ENCODE measurements around the gene STRIP2.
"Not testable (repeated sequence)": the region's sequence is repeated elsewhere in the genome, so short reads cannot be mapped to it uniquely, and the experiment has no call there.

The STRIP2 gene

GRCh38 chr7:129433847-129434674 is at the start of gene STRIP2:
STRIP2 (plus strand) TSS chr7:129434432; CDS start chr7:129434473, 41 bp downstream.
- DNase-seq (ENCODE audit: low read depth), result peak; percentile 58

GRCh38 chr7:129385116-129385515 is 49.1 kb upstream of the STRIP2 start:
- no peak for DNase-seq (ENCODE audit: low read depth)

- no peak for DNase-seq (ENCODE audit: low read depth)
Observed at GRCh38 chr7:129385598-129385997, 48.6 kb upstream of the STRIP2 start.

DNA sequence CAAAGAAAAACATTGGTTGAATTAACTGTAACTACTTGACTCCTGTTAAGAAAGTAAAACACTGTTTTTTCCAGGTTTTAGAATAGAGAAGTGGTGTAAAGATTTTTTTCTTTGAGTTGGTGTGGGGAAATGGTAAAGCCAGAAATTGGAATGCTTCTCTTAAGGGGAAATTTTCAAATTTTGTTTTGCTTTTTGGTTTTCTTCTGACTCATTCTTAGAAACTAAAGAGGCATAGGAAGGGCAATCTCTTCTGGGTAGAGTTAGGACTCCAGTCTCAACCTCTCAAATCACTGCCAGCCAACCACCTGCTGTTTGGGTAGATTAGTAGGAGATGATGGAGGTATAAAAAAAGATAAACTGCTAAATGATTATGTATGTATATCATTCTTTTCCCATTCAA is 47.7 kb upstream of the STRIP2 start:
- no peak for DNase-seq (ENCODE audit: low read depth)

DNA sequence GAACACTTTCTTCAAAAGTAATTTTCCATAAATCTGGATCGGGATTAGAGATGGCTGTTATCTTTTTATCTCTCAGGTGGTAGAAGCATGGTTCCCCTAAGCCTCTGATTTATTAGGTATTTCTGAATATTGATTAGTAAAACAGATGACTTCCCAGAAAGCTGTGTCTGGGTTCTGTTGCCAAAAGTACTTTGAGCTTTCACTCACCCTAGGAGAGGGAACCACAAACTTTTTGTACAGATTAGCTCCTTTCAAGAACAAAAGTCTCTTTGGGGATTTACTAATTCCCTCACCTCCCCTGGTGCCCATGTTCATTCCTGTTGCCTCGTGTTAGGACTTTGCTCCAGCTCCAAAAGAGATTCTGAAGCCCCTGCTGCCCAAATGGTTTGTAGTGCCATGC is 46.7 kb upstream of the STRIP2 start:
- DNase-seq (ENCODE audit: low read depth), result no peak

- no peak for DNase-seq (ENCODE audit: low read depth)
Observed at GRCh38 chr7:129388333-129389098, 45.7 kb upstream of the STRIP2 start.

DNA sequence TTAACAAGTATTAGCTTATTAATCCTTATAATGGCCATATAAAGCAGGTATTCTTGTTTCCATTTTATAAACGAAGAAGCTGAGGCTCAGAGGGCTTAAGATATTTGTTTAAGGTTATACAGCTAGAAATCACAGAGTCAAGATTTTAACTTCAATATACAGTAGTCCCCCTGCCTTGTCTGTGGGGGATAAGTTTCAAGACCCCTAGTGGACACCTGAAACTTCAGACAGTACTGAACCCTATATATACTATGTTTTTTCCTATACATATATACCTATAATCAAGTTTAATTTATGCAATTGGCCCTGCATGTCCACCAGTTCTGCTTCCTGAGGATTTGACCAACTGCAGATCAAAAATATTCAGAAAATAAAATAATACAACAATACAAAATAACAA is 44.4 kb upstream of the STRIP2 start:
- no peak for DNase-seq (ENCODE audit: low read depth)

GRCh38 chr7:129390314-129390713 is 43.9 kb upstream of the STRIP2 start:
- no peak for DNase-seq (ENCODE audit: low read depth)

DNA sequence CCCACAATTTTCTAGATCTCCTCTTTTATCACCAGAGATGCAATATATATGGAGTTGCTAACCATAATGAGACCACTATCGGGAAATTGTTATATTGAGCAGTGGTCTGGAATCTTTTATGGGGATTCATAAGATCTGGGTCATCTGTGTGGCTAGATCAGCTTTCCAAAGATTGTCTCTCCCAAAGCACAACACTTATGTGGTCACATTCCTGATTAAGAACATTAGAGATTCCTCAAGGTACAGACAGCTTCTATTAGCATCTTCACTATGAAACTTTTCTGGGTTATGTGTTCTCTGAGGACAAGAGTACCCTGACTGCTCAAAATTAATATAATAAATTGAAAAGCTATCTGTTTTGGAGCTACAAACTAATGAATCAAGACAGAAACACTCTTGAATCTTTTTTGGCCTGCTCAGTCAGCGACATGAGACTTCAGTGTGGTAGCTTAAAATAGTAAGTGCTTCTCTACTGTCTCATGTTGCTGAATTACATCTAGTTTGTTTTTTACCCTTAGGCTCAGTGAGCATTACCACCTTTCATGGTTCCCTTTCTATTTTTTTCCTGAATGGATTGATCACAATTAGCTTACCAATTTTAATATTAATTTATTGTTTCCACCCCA is 42.6 kb upstream of the STRIP2 start:
- DNase-seq (ENCODE audit: low read depth), result no peak

- no peak for DNase-seq (ENCODE audit: low read depth)
Observed at GRCh38 chr7:129393255-129393654, 41.0 kb upstream of the STRIP2 start.

DNA sequence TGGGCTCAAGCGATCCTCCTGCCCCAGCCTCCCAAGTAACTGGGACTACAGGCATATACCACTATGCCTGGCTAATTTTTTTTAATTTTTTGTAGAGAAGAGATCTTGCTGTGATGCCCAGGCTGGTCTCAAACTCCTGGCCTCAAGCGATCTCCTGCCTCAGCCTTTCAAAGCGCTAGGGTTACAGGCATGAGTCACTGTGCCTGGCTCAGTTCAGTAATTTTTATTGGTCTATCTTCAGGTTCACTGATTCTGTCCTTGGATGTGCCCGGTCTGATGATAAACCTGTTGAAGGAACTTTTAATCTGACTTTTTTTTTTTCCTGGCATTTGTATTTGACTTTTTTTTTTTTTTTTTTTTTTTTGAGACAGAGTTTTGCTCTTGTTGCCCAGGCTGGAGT is 40.1 kb upstream of the STRIP2 start:
- no peak for DNase-seq (ENCODE audit: low read depth)

DNA sequence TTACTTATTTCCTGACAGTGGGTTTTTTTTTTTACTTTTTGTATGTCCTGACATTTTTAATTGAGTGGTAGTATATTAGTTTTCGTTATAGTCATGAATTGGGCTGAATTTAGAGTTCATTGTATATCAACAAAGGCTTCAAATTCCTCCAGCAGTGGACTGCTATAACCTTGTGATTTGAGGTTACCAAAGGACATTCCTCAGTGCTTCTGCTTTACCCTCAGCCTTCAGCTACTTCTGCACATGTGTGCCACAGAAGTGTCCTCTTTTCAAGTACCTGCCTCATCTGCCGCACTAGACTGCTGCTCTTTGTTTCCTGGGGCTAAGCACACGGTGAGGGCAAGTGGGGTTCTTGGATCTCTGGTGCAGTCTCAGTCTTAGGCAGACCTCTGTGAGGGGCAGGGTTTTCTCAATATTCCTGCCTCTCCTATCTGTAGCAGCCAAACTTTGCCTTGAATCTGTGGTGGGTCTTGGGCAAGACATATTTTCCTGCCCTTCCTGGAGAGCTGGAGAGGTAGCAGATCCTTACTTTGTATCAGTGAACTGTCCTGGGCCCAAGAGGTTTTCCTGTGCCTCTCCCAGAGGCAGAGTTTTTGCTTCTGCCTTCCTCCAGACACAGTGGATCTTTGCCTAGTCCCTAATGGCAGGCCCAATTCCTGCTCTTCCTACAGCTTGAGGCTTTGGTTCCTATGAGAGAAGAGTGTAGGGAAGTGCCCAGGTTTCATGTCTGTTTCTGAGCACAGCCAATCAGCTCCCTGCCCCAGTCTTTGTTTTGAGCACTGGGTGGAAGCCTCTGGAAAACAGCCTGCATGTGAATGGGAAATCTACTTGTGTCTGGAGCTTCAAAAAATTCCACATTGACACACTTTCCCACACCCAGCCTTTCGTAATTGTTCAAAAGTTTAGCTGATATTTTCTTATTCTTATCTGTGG is 39.0 kb upstream of the STRIP2 start:
- DNase-seq (ENCODE audit: low read depth), result no peak

GRCh38 chr7:129401228-129401966 is 32.8 kb upstream of the STRIP2 start:
- no peak for DNase-seq (ENCODE audit: low read depth)

GRCh38 chr7:129401967-129402860 is 32.0 kb upstream of the STRIP2 start:
- no peak for DNase-seq (ENCODE audit: low read depth)

GRCh38 chr7:129405527-129405926 is 28.7 kb upstream of the STRIP2 start:
- DNase-seq (ENCODE audit: low read depth), result no peak

DNA sequence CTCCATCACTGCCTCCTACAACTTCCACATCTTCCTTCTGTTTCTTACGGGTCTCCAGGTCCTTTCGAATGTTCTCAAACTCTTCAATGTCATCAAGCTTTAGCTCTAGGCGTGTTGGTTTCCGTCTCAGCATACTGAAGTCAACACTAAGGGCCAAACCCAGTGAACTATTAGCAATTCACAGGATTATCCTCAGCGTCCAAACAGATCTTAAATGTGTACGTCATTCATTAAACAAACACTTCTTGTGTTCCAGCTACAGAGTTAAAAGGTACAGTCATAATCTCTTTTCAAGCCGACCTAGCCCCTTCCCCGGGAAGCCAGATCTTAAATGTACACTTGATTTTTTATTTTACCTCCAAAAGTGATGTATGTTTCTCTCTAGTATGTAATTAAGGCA is 24.0 kb upstream of the STRIP2 start:
- not testable (repeated sequence) for DNase-seq (ENCODE audit: low read depth)

- no peak for DNase-seq (ENCODE audit: low read depth)
Observed at GRCh38 chr7:129412501-129412900, 21.7 kb upstream of the STRIP2 start.

DNA sequence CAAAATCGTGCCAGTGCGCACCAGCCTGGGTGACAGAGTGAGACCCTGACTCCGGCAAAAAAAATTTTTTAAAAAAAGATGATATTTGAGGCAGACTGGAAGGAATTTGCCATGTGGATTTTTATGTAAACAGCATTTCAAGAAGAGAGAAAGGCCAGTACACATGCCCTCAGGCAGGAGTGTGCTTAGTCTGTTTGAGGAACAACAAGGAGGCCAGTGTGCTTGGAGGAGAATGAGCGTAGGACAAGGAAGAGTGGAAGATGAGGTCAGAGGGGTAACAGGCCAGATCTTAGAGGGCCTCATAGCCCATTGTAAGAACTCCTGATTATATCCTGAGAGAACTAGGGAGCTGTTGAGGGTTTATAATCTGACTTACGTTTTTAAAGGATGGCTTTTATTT is 17.2 kb upstream of the STRIP2 start:
- DNase-seq (ENCODE audit: low read depth), result no peak

DNA sequence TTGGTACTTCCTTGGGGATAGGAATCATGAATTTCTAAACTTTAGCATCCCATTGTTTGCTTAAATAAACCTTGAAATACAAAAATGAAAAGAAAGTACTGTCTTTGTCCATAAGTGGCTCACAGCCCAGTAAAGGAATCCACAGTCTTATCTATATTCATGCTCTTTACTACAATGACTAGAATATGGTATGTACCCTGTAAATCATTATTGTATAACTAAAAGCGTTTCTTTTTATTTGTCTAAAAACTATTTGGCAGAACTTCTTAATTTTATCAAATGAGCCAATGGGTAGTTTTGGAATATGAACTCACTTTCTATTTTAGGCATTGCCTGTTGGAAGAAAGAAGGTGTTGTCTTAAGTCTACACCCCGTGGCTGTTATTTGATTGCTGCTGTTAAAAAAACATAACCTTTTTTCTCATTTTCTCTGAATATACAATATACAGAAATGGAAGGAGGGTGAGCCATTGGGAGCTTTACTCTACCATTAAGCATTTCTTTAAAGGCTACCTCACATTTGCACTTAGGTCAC is 12.4 kb upstream of the STRIP2 start:
- no peak for DNase-seq (ENCODE audit: low read depth)

DNA sequence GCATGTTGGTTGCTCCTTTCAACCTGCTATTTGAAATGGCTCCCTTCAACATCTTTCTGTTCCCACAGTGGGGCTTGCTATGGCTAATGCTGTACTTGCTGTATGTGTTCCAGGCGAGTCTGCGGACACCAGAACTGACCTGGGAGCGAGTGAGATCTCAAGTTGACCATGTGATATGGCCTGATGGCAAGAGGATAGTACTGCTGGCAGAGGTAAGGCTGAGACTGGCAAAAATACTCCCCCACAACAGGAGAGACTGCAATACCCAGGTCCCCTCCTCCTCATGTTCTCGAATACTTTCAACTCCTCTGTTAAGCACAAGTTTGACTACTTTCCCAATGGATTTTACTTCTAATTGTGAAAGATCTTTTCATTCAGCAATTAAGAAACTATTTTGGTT is 11.5 kb upstream of the STRIP2 start:
- DNase-seq (ENCODE audit: low read depth), result no peak

Measured in amniotic epithelial cell (primary cell).